ENCODE data around the gene SELENON. TPM values are rescaled to one million over a fixed set of nuclear protein-coding genes. Genes with fewer than 3 reads are reported as not detected.

SELENON gene
- 57.2 TPM for total RNA-seq (2021; ENCODE audit: unreplicated experiment)
- 66.2 TPM for polyA plus RNA-seq (2012; ENCODE audit: insufficient read length)
- Bru-seq, nascent RNA = percentile 67 among the genes with signal in this experiment
- percentile 76 among the genes with signal in this experiment for BruChase-seq, experiment 1, labeled RNA remaining after a 2-hour chase
- percentile 82 among the genes with signal in this experiment for BruChase-seq, experiment 2, labeled RNA remaining after a 6-hour chase
- long read RNA-seq, full-length matches to known transcripts = 2 of 10 reads
- long read RNA-seq, partial matches to known transcripts = 3 of 10 reads
- long read RNA-seq, other reads (novel, unspliced or antisense) = 5 of 10 reads

GRCh38 chr1:25799935-25800702, at the start of gene SELENON:
Gene SELENON (plus strand): TSS chr1:25800193. CDS start chr1:25800231, 38 bp downstream.
- in situ Hi-C loops (cut with HindIII; ENCODE audit: low pct_unique_long_range_greater_than_20kb, low sequenced_read_pairs) (no loop called here), intact Hi-C loops (cut with micrococcal nuclease; ENCODE audit: unreplicated experiment) (loop anchor here (5.0 kb wide), 1 partner anchor 178 kb away; no protein-coding TSS in a partner anchor)
- no TSS peak for BruUV-seq (replicated peaks)
- peak; percentile 86 for ATAC-seq
- peak within 1 kb of the TSS; percentile 42 to 59 for H3K4me3 ChIP-seq (ENCODE audit: low read depth in 2 of 2, low read length in 2 of 2)
- DNase-seq (ENCODE audit: low read depth, low spot score) = no peak
- TF ChIP-seq, protein P1, sequence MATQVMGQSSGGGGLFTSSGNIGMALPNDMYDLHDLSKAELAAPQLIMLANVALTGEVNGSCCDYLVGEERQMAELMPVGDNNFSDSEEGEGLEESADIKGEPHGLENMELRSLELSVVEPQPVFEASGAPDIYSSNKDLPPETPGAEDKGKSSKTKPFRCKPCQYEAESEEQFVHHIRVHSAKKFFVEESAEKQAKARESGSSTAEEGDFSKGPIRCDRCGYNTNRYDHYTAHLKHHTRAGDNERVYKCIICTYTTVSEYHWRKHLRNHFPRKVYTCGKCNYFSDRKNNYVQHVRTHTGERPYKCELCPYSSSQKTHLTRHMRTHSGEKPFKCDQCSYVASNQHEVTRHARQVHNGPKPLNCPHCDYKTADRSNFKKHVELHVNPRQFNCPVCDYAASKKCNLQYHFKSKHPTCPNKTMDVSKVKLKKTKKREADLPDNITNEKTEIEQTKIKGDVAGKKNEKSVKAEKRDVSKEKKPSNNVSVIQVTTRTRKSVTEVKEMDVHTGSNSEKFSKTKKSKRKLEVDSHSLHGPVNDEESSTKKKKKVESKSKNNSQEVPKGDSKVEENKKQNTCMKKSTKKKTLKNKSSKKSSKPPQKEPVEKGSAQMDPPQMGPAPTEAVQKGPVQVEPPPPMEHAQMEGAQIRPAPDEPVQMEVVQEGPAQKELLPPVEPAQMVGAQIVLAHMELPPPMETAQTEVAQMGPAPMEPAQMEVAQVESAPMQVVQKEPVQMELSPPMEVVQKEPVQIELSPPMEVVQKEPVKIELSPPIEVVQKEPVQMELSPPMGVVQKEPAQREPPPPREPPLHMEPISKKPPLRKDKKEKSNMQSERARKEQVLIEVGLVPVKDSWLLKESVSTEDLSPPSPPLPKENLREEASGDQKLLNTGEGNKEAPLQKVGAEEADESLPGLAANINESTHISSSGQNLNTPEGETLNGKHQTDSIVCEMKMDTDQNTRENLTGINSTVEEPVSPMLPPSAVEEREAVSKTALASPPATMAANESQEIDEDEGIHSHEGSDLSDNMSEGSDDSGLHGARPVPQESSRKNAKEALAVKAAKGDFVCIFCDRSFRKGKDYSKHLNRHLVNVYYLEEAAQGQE (IDR thresholded peaks at IDR 0.05; ENCODE audit: insufficient read depth in 1 of 2, low read depth in 2 of 2, low read length in 1 of 2) = no peak
- TF ChIP-seq CTCF (IDR thresholded peaks at IDR 0.05) (no peak), TCF7L2 (IDR thresholded peaks at IDR 0.05; ENCODE audit: low read depth, low read length) (no peak), POLR2AphosphoS5 (IDR thresholded peaks at IDR 0.05; ENCODE audit: low read depth, low read length) (no peak), SIN3A (IDR thresholded peaks at IDR 0.05; ENCODE audit: borderline replicate concordance, insufficient read depth, low read depth, low read length) (no peak)
- no peaks in the 10 kb centered on the region for H3K36me3 ChIP-seq (ENCODE audit: control insufficient read depth, insufficient read depth, low read length)
- no peaks in the 10 kb centered on the region for H3K9me3 ChIP-seq (ENCODE audit: control insufficient read depth, insufficient read depth, low read depth, low read length)
- H3K27me3 ChIP-seq (ENCODE audit: control insufficient read depth, insufficient read depth, low read length) = no peaks in the 10 kb centered on the region
- ChIA-PET POLR2A (no interaction called here), CTCF (no interaction called here)
- peak within 1 kb of the TSS; percentile 52; the same call in 1 of the 2 replicates for H3K27ac ChIP-seq (ENCODE audit: low read length)
- H3K4me1 ChIP-seq (ENCODE audit: control insufficient read depth, insufficient read depth, low read length) = 0 out of 2 replicates have a peak, but pooled peaks cover 5% of the 10 kb centered on the region

- no peaks in the 10 kb centered on the region for H3K36me3 ChIP-seq (ENCODE audit: control insufficient read depth, insufficient read depth, low read length)
- H3K9me3 ChIP-seq (ENCODE audit: control insufficient read depth, insufficient read depth, low read depth, low read length) = no peaks in the 10 kb centered on the region
- ChIA-PET POLR2A (no interaction called here), CTCF (no interaction called here)
- H3K4me1 ChIP-seq (ENCODE audit: control insufficient read depth, insufficient read depth, low read length) = no peaks in the 10 kb centered on the region; the same call in 1 of the 2 replicates
- DNase-seq (ENCODE audit: low read depth, low spot score) (no peak), ATAC-seq (no peak)
- intact Hi-C loops (cut with micrococcal nuclease; ENCODE audit: unreplicated experiment) = no loop called here
- peaks cover 4% of the 10 kb centered on the region; the same call in 1 of the 2 replicates for H3K27me3 ChIP-seq (ENCODE audit: control insufficient read depth, insufficient read depth, low read length)
- no TSS peak for BruUV-seq (replicated peaks)
- in situ Hi-C loops (cut with HindIII; ENCODE audit: low pct_unique_long_range_greater_than_20kb, low sequenced_read_pairs) = no loop called here
- H3K27ac ChIP-seq (ENCODE audit: low read length) = no peak overlapping the region
- H3K4me3 ChIP-seq (ENCODE audit: low read depth in 2 of 2, low read length in 2 of 2) = no peak overlapping the region
- TF ChIP-seq TCF7L2 (IDR thresholded peaks at IDR 0.05; ENCODE audit: low read depth, low read length) (no peak), CTCF (IDR thresholded peaks at IDR 0.05) (no peak)
These were observed 48.9 kb upstream of the SELENON start for GRCh38 chr1:25750923-25751605.
